ELF-1 (cell line): Measurements from ENCODE around the gene EBF3.

Experiments
- DNase-seq: peaks from one replicate; pipeline ENCODE4 v3.0.0-alpha.2; 2016; ENCODE audit warnings: low read depth, low spot score

Gene EBF3

GRCh38 chr10:129945064-129945463, 19.0 kb downstream of the EBF3 start:
- DNase-seq = no peak

DNA sequence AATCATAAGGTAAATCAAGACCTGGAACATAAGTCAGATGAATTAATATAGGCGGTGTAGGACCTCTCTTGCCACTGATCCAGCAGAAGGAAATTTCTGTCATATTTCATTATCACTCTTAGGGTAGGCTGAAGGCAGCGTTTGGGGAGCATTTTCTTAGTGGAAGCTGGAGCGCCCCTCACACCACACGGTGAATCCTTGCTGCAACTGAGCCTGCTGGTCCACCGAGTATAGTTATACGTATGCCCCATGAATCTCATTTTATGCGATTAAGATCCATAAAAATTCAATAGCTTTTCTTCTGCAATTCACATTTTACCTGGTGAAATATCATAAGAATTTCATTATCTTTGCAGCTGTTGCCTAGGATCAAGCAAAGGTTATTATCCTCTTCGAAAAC, 19.6 kb downstream of the EBF3 start:
- no peak for DNase-seq

DNA sequence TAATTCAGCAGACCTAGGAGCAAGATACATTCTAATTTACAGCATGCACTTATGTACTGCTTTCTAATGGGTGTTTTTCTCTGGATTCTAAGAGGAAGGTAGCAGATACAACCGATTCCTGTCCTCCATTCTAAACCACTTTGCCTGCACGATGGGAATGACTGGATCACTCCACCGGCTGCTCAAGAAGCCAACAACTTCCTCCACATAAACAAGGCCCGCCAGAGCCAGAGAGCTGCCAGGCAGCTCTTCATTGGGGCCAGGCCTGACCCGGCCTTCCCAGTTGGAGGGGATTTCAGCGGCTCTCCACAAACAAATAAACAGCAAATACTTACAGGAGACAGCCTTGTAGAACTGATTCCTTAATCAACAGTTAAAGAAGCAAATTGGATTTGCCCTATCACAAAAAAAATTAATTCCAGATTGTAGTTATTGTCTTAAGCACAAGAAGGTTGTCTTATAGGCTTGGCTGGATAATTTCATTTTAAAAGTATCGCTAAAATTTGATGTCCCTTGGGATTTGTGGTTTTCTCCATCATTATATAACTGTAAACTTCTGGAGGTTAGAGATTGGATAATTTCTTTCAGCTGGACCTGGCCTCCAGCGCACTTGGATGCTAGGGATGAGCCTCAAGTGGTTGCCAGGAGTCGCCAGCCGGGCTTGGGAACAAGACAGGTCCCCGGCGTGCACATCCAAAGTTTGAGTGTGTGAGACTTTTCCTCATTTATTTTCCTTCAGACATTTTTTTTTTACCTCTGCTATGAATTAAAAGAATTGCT, 20.9 kb downstream of the EBF3 start:
- DNase-seq = peak; percentile 37

- no peak for DNase-seq
These were observed 21.7 kb downstream of the EBF3 start for GRCh38 chr10:129942391-129942790.

GRCh38 chr10:129942019-129942277, 22.1 kb downstream of the EBF3 start:
- no peak for DNase-seq

DNA sequence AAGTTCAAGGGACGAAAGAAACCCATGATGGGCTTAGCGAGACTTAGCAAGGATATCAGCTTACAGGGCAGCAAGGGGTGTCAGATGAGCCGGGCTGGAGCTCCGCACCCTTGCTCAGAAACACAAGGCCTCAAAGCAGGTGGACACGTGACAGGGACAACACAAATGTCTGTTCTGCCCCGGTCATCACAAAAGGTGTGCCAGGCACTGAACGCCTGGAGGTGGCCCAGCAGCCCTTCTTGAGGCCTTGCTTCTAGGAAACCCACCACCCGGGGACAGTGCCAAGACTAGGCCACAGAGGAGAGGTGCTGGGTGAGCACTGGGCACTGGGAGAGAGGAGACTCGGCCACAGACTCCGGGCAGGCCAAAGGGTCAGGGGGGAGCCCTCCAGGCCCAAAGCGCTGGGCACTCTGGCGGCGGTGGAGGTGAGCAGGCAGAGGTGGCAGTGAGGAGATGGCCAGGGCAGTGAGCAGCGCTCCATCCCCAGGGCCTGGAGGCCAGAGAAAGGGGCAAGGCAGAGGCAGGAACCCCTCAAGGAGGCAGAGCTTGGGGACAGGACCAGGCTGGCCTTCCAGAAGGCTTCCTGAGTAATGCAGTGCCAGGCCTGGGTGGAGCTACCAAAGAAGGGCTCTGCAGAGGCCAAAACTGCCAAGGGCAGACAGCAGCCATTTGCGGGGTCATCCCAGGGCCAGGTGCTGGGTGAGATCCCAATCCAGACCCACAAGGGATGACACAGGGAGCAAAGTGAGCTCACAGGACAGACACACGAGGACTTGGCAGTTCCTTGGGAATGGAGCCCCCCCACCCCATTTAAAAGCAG, 22.7 kb downstream of the EBF3 start:
- no peak for DNase-seq

DNA sequence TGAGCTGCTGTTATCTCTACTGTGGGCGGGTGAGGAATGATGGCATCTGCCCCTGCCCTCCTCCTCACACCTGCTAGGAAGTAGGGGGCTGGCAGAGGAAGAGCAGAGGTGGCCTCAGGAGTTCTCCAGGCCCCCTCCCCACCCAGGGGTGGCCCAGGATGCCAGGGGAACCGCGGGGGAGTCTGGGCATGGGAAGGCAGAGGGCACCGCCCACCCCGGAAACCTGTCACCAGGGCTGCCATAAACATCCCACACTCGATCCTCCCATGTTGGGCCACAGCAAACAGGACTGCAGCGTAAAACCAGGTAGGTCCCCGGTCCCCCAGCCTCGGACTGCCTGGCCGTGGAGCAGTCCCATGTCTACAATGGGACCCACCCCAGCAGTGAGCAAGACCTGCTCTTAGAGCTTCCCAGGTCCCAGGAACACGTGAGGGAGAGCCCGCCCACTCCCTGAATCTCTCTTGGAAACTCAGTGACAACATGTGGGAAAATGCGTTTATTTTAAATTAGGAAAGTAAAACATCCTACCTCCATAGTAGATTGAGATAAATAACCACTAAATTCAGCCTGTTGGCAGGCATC, 23.4 kb downstream of the EBF3 start:
- no peak for DNase-seq

- no peak for DNase-seq
These were observed 24.4 kb downstream of the EBF3 start for GRCh38 chr10:129939416-129940275.

- DNase-seq = no peak
These were observed 25.6 kb downstream of the EBF3 start for GRCh38 chr10:129938460-129938859.

GRCh38 chr10:129937351-129937751, 26.7 kb downstream of the EBF3 start:
- no peak for DNase-seq

DNA sequence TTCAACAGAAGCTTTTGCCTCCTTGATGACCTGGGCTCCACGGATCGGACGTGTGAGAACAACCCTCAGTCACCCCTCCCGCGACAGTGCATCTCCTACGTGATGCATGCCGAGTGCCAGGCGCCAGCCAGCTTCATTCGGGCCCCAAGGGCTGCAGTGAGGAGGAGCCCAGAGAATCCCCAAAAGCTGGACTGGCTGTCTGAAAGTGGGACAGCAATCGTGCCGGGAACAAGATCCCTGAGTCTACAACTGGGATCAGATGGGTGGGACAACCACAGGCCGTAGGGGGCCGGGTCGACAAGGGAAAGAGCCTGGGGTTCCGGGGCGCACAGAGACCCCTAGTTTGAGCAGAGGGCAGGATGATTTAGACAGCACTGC, 27.2 kb downstream of the EBF3 start:
- DNase-seq = no peak

- DNase-seq = no peak
These were observed 27.7 kb downstream of the EBF3 start for GRCh38 chr10:129936266-129936922.

GRCh38 chr10:129935867-129936152, 28.3 kb downstream of the EBF3 start:
- no peak for DNase-seq

DNA sequence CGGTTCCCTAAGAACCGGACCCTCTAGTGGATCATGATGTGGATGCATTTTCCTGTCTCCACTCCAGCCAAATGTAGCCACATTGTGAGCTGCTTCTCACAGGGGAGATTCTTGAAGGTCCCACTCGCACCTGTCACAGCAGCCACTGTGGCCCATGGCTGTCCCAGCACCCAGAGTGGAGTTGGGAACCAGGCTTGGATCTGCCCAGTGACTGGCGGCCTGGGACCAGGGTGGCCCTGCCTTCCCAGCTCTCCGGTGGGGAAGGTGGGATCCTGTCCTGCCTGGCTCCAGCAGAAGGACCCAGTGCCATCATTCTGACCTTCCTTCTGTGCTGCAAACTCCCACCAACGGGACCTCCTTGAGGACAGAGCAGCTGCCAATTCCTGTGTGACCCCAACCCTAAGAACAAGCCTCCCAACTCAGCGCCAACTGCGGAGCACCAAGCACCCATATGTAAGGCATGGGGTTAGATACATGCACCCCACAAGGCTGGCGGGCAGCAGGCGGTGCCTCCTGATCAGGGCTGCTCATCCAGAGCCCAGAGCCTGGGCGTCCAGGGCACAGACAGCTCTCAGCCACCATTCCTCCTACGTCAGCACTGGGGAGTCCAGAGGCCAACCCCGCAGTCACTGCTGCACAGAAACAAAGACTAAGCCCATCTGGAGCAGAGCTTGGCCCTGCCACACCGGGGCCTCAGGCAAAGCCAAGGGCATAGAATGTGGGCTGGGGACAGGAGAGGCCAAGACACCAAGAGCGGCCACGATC, 28.8 kb downstream of the EBF3 start:
- no peak for DNase-seq

GRCh38 chr10:129934196-129934925, 29.7 kb downstream of the EBF3 start:
- no peak for DNase-seq

DNA sequence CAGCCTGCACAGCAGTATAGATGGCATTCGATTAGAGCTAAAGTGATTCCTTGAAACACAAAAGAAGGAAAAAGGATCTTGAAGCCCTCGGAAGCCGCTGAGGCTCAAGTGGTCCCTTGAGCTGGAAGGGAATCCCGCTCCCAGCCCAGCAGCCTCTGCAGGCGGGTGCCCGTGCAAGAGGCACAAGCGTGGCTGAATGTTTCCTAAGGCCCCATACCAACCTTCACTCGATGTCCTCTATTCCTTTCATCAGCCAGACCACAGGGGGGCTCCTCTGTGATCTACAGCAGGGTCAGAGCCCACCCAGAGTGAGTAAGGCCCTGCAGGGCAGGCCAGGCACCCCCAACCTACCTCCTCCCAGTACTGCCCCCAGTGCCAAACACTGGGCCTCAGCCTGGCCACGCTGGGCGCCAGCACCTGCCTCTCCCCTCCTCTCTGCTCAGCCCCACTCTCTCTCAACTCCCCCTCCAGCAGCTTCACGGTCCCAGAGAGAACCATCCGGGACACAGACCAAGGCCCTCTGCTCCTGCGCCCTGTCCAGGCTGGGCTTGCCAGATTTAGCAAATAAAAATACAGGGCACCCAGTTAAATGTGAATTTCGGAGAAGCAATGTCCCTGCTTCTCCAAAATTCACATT, 30.5 kb downstream of the EBF3 start:
- DNase-seq = no peak

- DNase-seq = no peak
These were observed 31.2 kb downstream of the EBF3 start for GRCh38 chr10:129932751-129933433.

DNA sequence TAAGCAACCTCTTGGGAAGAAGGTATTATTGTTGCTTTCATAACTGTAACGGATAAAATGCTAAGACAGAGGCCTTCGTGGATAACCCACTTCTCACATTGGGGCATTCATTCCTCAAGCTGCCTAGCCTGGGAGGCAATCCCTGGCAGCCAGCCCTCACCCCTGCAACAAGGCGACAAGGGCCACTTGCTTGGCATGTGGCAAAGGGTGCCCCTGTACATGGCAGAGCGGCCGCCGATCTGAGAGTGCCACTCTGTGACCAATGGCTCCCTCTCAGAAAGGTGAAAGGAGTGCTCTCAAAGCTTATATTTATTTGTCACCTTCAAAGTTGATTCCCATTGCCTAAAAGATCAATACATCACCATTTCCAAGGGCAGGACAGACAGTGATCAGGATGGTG, 31.9 kb downstream of the EBF3 start:
- DNase-seq = no peak
